HEK293T (cell line): ENCODE data around the gene SYTL2.

Experiments
- ARNT ChIP-seq: fragments of 450-650 bp; IDR thresholded peaks from 2 replicates; pipeline ENCODE4 v1.6.1; 2017; ENCODE audit warnings: mild to moderate bottlenecking
- BHLHE40 ChIP-seq: fragments of 450-650 bp; IDR thresholded peaks from 2 replicates; pipeline ENCODE4 v1.6.1; 2016; ENCODE audit warnings: mild to moderate bottlenecking, moderate library complexity, borderline replicate concordance
- CTBP1 ChIP-seq: fragments of 450-650 bp; IDR thresholded peaks from 2 replicates; pipeline ENCODE4 v1.6.1; 2016; ENCODE audit warnings: borderline replicate concordance
- ELF4 ChIP-seq: fragments of 450-650 bp; IDR thresholded peaks from 2 replicates; pipeline ENCODE4 v1.6.1; 2017; ENCODE audit warnings: antibody characterized with exemption
- FOXA1 ChIP-seq: fragments of 450-650 bp; IDR thresholded peaks from 2 replicates; pipeline ENCODE4 v1.6.1; 2016; ENCODE audit warnings: mild to moderate bottlenecking
- FOXK2 ChIP-seq: fragments of 450-650 bp; IDR thresholded peaks from 2 replicates; pipeline ENCODE4 v1.6.1; 2016; ENCODE audit warnings: mild to moderate bottlenecking
- FOXM1 ChIP-seq: fragments of 450-650 bp; IDR thresholded peaks from 2 replicates; pipeline ENCODE4 v1.6.1; 2017; ENCODE audit warnings: mild to moderate bottlenecking, borderline replicate concordance
- HDGF ChIP-seq: fragments of 450-650 bp; IDR thresholded peaks from 2 replicates; pipeline ENCODE4 v1.6.1; 2017; ENCODE audit warnings: antibody characterized with exemption, borderline replicate concordance
- L3MBTL2 ChIP-seq: fragments of 450-650 bp; conservative IDR thresholded peaks from 2 replicates; pipeline ENCODE4 v1.6.1; 2016; ENCODE audit warnings: mild to moderate bottlenecking
- LEF1 ChIP-seq: fragments of 450-650 bp; IDR thresholded peaks from 2 replicates; pipeline ENCODE4 v1.6.1; 2017; ENCODE audit warnings: mild to moderate bottlenecking, borderline replicate concordance
- NFRKB ChIP-seq: fragments of 450-650 bp; IDR thresholded peaks from 2 replicates; pipeline ENCODE4 v1.6.1; 2016; ENCODE audit warnings: mild to moderate bottlenecking, moderate library complexity
- SP1 ChIP-seq: fragments of 450-650 bp; IDR thresholded peaks from 2 replicates; pipeline ENCODE4 v1.6.1; 2017
- TARDBP ChIP-seq: fragments of 450-650 bp; IDR thresholded peaks from 2 replicates; pipeline ENCODE4 v1.6.1; 2016
- ZNF384 ChIP-seq: fragments of 450-650 bp; IDR thresholded peaks from 2 replicates; pipeline ENCODE4 v1.6.1; 2016

- TF ChIP-seq FOXK2 (no peak), ZNF384 (no peak), FOXA1 (no peak), BHLHE40 (no peak), HDGF (no peak), LEF1 (no peak), NFRKB (no peak), FOXM1 (no peak), SP1 (no peak), ELF4 (no peak), TARDBP (no peak), CTBP1 (no peak), L3MBTL2 (no peak), ARNT (no peak)
Observed at GRCh38 chr11:85826116-85826855, 15.3 kb upstream of the SYTL2 start.
